MCF 10A (cell line): ENCODE results near the gene MYO1D. TPM values are rescaled to one million over a fixed set of nuclear protein-coding genes. Genes with fewer than 3 reads are reported as not detected.

Experiments used
- BruUV-seq: library from RNA; stranded (reverse); fragments of 400-500 nt; replicated peaks from 2 replicates; lab custom pipeline; 2021; lab: Mats Ljungman, UMichigan
- CTCF ChIA-PET: fragments of 300-600 bp; sonication (Branson Sonifier 250); formaldehyde crosslinking; extraction: SDS; loops from one replicate; lab custom pipeline; 2021; ENCODE audit warnings: antibody characterized with exemption, inconsistent platforms; lab: Yijun Ruan, JAX
- POLR2A ChIA-PET: fragments of 300-600, 350-650 bp; sonication (Branson Sonifier 250); formaldehyde crosslinking; extraction: SDS; loops from one replicate; lab custom pipeline; 2020; ENCODE audit warnings: antibody characterized with exemption, inconsistent platforms; lab: Yijun Ruan, JAX
- DNase-seq: peaks from one replicate; pipeline ENCODE4 v3.0.0-alpha.2; 2018; ENCODE audit not compliant: unreplicated experiment
- H3K27ac Mint-ChIP-seq: one replicate; pipeline ENCODE4 v1.8.0; 2022; ENCODE audit warnings: mild to moderate bottlenecking, low read depth, mixed read lengths; ENCODE audit not compliant: unreplicated experiment
- H3K27me3 Mint-ChIP-seq: one replicate; pipeline ENCODE4 v1.8.0; 2022; ENCODE audit warnings: mixed read lengths; ENCODE audit not compliant: insufficient read depth, unreplicated experiment
- H3K36me3 Mint-ChIP-seq: one replicate; pipeline ENCODE4 v1.8.0; 2022; ENCODE audit warnings: mild to moderate bottlenecking, moderate library complexity, mixed read lengths; ENCODE audit not compliant: insufficient read depth, unreplicated experiment
- H3K4me1 Mint-ChIP-seq: one replicate; pipeline ENCODE4 v1.8.0; 2022; ENCODE audit warnings: mixed read lengths; ENCODE audit not compliant: insufficient read depth, unreplicated experiment
- H3K4me3 Mint-ChIP-seq: one replicate; pipeline ENCODE4 v1.8.0; 2022; ENCODE audit warnings: mild to moderate bottlenecking, moderate library complexity, mixed read lengths; ENCODE audit not compliant: unreplicated experiment
- H3K9me3 Mint-ChIP-seq: one replicate; pipeline ENCODE4 v1.8.0; 2022; ENCODE audit warnings: mixed read lengths; ENCODE audit not compliant: unreplicated experiment
- intact Hi-C: fragments of 100-400 bp; cut with micrococcal nuclease; formaldehyde crosslinking; loops from 2 replicates; pipeline ENCODE4 v1.14.1; 2022
- total RNA-seq: library from RNA; stranded (reverse); gene quantifications from 2 replicates; pipeline ENCODE4 v1.2.3, GENCODE V29; 2022
- TF ChIP-seq, protein P1 (sequence below): fragments of 200-600 bp; IDR thresholded peaks from one replicate; pipeline ENCODE4 v1.8.0; 2022; ENCODE audit warnings: antibody characterized with exemption, mild to moderate bottlenecking; ENCODE audit not compliant: unreplicated experiment

MYO1D gene
- total RNA-seq, 1 experiment from 2014 or later, result 30.5 TPM

DNA sequence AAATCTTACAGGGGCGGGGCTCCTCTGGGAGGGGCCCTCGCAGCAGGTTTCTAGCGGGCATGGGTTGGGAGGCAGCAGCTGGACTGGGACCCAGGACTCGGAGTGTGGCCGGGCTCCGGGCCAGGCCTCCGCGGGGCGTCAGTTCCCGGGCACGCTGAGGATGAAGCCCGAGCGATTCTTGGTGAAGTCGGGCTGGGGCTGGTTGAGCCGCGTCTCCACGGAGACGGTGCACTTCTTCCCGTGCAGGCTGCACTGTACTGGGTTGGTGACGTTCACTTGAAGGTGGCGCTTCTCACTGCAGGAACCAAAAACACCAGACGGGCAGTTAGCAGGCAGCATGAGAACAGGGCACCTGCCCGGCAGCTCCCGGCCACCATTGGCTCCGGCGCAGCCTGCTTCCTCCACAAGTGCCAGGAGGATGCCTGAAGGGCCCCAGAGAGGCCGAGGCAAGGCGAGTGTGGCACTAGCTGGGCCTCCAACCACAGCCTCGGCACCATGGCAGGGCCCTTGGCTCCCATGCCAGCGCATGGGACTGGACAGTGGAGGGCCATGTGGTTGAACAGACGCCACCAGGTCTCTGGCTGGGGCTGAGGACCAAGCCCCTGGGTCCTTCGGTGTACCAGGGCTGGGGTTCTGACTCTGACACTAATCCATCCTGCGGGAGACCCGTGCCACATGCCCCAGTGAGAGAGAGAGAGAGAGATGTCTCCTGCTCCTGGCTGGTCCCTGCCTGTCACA, 382.1 kb downstream of the MYO1D start:
- peaks cover 9% of the 10 kb centered on the region for H3K36me3 Mint-ChIP-seq

DNA sequence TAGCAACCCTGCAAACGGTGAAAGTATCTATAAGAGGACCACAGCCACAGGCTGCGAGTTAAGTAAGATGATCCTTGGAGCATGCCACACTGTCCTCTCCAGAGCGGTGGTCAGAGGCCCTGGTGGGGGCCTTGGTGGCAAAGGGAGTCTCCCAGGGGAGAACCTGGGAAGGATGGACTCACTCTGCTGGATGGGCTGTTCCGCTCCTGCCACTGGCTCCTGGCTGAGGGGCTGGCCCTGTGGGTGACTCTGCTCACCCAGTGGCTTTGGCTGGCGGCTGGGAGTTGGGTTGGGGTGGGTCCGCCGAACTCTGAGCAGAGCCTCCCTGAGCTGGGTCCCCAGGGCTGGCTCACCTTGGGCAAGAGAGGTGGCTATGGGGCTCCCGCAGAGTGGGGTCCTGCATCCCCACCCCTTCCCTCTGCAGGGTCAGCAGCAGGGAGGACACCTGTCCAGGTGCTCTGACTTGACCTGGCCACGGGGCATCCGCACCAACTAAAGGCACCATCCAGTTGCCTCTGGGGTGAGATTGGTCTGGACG, 382.9 kb downstream of the MYO1D start:
- Mint-ChIP-seq H3K4me3 (no peak overlapping the region), H3K27me3 (no peaks in the 10 kb centered on the region), H3K4me1 (peaks cover 38% of the 10 kb centered on the region), H3K36me3 (peaks cover 14% of the 10 kb centered on the region), H3K9me3 (no peaks in the 10 kb centered on the region), H3K27ac (no peak overlapping the region)
- BruUV-seq, result no TSS peak
- TF ChIP-seq, protein P1, sequence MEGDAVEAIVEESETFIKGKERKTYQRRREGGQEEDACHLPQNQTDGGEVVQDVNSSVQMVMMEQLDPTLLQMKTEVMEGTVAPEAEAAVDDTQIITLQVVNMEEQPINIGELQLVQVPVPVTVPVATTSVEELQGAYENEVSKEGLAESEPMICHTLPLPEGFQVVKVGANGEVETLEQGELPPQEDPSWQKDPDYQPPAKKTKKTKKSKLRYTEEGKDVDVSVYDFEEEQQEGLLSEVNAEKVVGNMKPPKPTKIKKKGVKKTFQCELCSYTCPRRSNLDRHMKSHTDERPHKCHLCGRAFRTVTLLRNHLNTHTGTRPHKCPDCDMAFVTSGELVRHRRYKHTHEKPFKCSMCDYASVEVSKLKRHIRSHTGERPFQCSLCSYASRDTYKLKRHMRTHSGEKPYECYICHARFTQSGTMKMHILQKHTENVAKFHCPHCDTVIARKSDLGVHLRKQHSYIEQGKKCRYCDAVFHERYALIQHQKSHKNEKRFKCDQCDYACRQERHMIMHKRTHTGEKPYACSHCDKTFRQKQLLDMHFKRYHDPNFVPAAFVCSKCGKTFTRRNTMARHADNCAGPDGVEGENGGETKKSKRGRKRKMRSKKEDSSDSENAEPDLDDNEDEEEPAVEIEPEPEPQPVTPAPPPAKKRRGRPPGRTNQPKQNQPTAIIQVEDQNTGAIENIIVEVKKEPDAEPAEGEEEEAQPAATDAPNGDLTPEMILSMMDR, result no peak
- CTCF ChIA-PET, result interaction anchor here (1.0 kb wide), 1 partner anchor 33 kb away, joined by 3 read pairs; no protein-coding TSS in a partner anchor
- intact Hi-C loops, result no loop called here
- POLR2A ChIA-PET, result interaction anchor here (0.6 kb wide), 1 partner anchor 674 kb away, joined by 3 read pairs; no protein-coding TSS in a partner anchor
- DNase-seq, result no peak

More for the DNA sequence above, 382.1 kb downstream of the MYO1D start:
- POLR2A ChIA-PET, result no interaction called here
- no TSS peak for BruUV-seq
- H3K4me1 Mint-ChIP-seq, result peaks cover 33% of the 10 kb centered on the region
- no peaks in the 10 kb centered on the region for H3K27me3 Mint-ChIP-seq
- no peak for DNase-seq
- H3K9me3 Mint-ChIP-seq, result no peaks in the 10 kb centered on the region
- H3K27ac Mint-ChIP-seq, result no peak overlapping the region
- TF ChIP-seq, protein P1, result no peak
- no peak overlapping the region for H3K4me3 Mint-ChIP-seq
- intact Hi-C loops, result no loop called here
- CTCF ChIA-PET, result interaction anchor here (0.6 to 1.4 kb wide), 3 partner anchors 10 to 1670 kb away, joined by 3 to 7 read pairs (median 4); no protein-coding TSS in a partner anchor

DNA sequence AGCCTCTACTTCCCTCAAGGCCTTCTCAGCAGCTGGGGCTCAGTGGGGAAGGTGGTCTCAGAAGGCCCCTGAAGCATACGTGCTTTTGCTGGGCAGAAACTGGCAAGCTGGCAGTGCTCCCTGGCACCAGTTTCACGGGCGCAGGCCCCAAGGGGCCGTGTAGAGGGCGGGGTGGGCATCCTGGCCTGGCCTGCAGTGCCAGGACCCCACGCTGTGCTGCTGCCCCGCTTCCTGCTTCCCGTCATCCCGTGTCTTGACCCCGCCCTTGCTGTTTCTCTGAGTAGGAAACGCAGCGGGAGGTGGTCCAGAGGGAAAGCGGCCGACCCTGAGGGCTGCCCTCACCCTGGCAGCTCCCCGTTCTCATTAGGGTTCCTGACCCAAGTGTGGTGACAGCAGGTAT, 383.4 kb downstream of the MYO1D start:
- peaks cover 38% of the 10 kb centered on the region for H3K4me1 Mint-ChIP-seq
- H3K4me3 Mint-ChIP-seq, result no peak overlapping the region

More for the DNA sequence above, 383.4 kb downstream of the MYO1D start:
- no peaks in the 10 kb centered on the region for H3K27me3 Mint-ChIP-seq
- TF ChIP-seq, protein P1, result no peak
- H3K36me3 Mint-ChIP-seq, result peaks cover 14% of the 10 kb centered on the region
- DNase-seq, result no peak
- H3K27ac Mint-ChIP-seq, result no peak overlapping the region
- no TSS peak for BruUV-seq
- no peaks in the 10 kb centered on the region for H3K9me3 Mint-ChIP-seq
- CTCF ChIA-PET, result interaction anchor here (1.0 kb wide), 1 partner anchor 32 kb away, joined by 3 read pairs; no protein-coding TSS in a partner anchor
- intact Hi-C loops, result no loop called here
- POLR2A ChIA-PET, result interaction anchor here (0.6 kb wide), 1 partner anchor 675 kb away, joined by 3 read pairs; no protein-coding TSS in a partner anchor
